ENCODE data around the gene SVOP. TPM values are rescaled to one million over a fixed set of nuclear protein-coding genes. Genes with fewer than 3 reads are reported as not detected.

Gene SVOP
- total RNA-seq, 1 donor from 2014 or later = 2.2 TPM

GRCh38 chr12:108980831-108981618, 39.8 kb downstream of the SVOP start:
- no peak for DNase-seq (ENCODE audit: low spot score)

DNA sequence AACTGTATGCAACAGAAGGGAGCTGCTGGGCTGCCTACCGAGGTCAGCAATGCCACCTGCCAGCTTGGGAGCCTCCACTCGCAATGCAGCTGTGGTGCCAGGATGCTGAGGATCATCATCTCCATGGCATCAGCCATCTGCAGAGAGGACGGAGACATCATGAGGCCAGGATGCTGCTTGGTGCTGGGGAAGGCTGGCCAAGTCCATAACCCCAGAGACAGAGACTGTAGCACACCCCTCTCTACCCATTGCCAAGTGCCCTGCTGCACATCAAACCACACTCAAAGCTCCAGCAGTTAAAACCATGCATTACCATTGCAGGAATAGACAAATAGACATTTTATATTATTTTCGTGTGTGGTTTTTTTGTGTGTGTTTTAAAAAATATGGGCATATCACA, 43.5 kb downstream of the SVOP start:
- DNase-seq (ENCODE audit: low spot score) = no peak

DNA sequence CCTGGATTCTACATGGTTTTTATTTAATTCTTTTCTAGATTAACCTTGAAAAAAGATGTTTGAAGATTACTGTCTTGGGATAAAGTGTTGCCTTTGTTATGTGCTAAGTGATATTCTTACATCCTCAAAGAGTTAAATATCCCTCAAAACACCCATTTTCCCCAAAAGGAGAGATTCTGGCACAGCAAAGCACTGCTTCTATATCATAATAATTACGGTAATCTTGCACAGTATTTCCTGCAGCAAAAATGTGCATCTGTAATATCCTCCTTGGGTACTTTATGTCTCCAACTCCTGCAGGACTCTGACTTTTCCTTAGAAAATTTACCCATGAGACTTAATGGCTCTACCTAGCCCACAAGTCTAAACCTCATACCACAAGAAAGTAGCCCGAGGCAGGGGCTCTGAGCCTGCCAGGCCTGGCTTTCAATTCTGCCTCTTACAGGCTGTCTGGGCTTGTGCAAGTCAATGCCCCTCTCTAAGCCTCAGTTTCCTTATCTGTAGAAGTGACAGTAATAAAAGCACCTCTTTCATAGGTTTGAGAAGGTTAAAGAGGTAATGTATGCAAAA, 45.8 kb downstream of the SVOP start:
- no peak for DNase-seq (ENCODE audit: low spot score)

DNA sequence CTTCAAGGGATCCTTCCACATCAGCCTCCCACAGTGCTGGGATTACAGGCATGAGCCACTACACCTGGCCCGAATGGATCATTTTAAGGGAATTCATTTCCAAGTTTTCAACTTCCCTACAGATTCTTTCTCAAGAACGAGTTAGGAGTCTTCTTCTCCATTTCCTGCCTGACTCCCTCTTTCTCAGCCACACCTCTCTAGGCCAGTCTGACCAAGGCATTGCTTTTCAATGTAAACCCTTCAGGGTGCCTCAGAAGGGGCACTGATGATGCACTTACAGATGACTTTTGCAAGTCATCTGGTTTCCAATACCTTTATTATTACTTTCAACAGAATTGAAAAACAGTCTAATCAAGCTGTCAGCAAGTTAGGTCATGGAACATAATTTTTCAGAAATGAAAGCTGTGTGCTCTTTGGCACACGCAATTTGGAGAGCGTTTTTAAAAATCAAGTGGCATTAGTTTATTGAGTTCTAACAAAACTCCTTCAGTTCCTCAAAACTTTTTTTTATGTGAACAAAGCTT, 47.2 kb downstream of the SVOP start:
- DNase-seq (ENCODE audit: low spot score) = no peak

GRCh38 chr12:108972358-108972757, 48.5 kb downstream of the SVOP start:
- no peak for DNase-seq (ENCODE audit: low spot score)

DNA sequence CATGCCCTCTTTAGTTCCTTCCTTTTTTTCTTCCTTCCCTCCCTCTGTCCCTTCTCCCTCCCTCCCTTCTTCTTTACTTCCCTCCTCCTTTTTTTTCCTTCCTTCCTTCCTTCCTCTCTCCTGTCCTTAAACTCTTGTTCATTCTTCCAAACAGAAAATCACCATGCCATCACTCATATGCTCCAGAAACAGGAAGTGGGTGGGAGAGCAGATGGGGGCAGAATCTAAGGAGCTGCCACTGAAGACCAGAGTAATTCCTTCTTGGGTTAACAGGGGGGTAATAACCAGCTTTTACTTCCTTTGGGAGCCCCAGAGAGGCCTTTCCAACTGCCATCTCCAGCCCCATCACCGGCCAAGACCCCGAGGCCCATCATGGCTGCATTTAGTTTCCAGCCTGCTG, 51.2 kb downstream of the SVOP start:
- no peak for DNase-seq (ENCODE audit: low spot score)

- no peak for DNase-seq (ENCODE audit: low spot score)
Observed at GRCh38 chr12:108967869-108968540, 52.9 kb downstream of the SVOP start.

DNA sequence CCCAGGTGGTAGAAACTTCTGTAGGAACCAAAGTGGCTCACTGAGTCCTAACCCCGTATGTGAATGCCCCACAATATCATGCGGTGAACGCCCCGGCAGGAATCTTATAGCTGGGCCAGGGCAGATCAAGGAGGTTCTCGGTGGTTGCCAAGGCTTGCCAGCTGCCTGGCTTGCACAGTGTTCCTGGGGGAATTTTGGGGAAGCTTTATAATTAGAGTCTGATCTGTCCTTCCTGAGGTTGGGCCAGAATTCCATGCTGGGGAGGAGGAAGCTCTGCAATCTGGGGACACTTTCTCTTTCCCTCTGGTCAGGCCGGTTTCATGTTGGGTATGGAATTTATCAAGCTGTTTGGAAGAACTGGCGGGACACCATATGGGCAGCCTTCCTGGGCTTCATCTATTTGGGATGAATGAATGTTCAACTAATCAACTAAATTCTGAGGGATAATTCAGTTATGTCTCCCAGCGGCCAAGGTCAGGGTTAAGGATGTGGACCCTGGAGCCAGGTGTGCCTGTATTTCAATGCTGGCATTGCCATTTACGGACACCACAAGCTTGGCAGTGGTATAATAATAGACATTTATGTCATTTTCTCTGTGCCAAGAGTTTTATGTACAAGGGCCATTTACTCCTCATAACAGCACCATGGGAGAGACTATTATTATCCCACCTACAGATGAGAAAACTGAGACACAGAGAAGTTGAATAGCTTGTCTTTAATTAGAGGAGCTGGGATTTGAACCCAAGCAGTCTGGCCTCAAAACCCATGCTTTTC, 54.3 kb downstream of the SVOP start:
- no peak for DNase-seq (ENCODE audit: low spot score)

GRCh38 chr12:108965886-108966285, 55.0 kb downstream of the SVOP start:
- DNase-seq (ENCODE audit: low spot score) = no peak

- DNase-seq (ENCODE audit: low spot score) = no peak
Observed at GRCh38 chr12:108964371-108965352, 56.2 kb downstream of the SVOP start.

DNA sequence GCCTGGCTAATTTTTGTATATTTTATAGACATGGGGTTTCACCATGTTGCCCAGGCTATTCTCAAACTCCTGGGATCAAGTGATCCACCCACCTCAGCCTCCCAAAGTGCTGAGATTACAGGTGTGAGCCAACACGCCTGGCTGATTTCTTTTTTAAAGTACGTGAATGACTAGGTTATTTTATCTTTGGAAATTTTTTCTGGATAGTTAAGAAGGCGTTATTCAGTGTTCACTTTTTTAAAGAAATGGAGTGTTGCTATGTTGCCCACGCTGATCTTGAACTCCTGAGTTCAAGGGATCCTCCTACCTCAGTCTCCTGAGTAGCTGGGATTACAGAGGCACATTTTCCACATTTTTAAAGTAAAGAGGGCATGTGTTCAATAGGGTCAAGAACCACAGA, 58.6 kb downstream of the SVOP start:
- no peak for DNase-seq (ENCODE audit: low spot score)

DNA sequence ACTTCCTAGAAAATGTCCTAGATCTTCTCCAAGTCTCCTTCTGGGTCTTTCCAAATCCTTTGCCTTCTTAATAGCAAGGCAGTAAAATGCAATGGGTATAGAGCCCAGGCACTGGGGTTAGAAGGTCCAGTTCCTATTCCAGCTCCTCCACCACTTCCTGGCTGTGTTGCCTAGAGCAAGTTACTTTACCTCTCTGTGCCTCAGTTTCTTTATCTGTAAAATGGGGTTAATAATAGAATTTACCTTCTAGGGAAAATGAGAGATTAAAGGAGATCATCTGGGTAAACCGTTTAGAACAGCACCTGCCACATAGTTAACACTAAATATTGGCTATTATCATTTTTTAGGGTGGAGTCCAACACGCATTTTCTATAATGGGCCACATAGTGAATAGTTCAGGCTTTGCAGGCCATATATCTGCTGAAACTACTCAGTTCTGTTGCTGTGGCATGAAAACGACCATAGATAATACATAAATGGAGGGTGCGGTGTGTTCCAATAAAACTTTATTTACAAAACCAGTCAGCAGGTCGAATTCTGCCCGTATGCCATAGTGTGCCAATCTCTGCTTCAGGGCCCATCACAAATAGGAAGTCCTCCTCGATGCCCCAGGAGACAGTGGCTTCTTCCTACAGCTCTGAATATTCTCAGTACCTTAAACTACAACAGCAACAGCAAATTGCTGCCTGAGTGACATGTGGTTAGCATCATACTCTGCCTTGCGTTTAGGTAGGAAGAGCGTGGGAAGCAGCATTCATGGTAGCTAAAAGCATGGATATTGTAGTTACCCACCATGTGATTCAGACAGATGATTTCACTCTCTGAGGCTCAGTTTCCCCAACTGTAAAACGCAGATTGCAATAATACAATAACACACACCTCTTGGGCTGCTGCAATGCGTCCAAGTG, 60.9 kb downstream of the SVOP start:
- no peak for DNase-seq (ENCODE audit: low spot score)

DNA sequence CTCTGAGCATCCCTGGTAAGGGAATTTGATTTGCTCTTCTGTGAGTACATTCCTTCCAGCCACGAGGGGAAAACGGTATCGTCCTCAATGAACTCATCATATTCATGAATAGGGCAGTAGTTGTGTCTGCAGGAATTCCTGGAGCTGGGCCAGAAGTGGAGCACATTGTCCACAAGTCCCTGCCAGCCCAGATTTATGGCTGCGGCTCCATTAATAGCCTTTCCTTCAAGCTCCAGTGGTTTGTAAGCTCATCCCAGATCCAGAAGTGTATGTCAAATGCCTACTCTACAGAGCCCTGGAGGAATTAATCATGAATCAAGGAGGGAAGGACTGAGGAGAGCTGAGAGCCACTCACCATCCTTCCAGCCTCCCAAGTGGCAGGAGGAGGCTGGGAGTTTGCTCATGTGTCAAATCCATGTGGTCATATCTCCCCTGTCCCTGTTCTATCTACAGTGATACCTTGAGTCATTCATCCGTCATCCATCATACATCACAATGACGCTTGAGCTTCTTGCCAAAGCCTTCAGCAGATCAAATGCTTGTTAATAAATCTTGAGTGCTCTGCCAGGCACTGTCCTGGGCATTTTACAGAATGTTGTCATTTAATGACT, 65.5 kb downstream of the SVOP start:
- peak; percentile 53 for DNase-seq (ENCODE audit: low spot score)

DNA sequence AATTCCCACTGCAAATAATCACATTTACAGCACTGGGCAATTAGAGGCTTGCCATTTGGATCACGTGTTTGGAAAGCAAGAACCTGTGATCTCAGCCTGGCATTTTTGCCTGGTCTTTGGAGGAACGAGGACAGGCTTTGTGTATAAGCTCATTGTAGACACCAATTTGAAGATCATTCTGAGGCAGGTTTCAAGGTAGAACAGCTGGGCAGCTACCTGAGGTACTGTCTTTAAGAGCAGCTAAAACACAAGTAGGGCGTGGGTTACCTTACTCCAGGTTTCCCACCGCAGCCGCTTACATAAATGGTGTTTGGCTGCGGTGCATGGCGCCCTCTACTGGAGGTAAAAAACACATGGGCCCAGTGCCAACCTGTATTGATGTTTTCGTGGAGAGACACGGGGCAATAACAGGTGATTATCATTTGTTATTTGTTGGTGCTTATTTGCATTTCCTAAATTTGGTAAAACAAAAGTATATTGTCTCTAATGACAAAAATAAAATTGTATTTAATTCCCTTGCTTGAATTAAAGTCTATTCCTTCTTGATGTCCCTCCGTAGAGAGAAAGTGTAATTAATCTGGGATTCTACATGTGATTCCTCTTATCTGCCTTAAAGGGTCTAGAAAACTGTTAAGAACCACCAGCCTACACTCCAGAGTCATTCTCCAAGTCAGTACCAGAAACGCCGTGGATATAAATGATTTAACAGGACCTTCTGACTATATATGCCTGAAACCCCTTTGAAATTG, 69.7 kb downstream of the SVOP start:
- peak; percentile 64 for DNase-seq (ENCODE audit: low spot score)

DNA sequence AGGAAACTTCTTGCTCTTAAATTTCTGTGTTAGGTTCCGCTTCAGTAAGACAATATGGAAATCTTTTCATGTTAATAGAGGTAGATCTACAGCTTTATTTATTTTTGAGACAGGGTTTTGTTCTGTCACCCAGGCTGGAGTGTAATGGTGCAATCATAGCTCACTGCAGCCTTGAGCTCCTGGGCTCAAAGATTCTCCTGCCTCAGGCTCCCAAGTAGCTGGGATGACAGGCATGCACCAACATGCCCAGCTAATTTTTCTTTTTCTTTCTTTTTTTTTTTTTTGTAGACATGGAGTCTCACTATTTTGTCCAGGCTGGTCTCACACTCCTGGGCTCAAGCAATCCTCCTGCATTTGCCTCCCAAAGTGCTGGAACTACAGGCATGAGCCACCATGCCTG, 70.9 kb downstream of the SVOP start:
- DNase-seq (ENCODE audit: low spot score) = no peak

- DNase-seq (ENCODE audit: low spot score) = peak; percentile 14
Observed at GRCh38 chr12:108948367-108948766, 72.5 kb downstream of the SVOP start.

DNA sequence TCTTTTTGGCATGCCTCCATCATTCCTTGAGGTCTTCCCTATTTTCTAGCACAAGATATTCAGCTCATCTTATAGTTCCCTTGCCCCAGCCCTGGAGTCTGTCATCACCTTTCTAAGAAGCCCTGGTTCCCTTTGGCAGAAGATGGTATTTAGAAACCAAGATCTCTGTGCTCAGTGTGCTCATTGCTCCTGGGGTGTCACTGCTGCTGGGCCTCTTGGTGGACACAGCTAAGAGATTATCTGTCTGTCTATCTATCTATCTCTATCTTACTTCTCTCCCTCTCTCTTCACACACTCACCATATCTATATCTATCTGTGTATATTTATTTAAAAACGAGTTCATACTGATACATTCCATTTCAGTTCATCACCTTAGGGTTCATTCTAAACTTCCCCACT, 73.8 kb downstream of the SVOP start:
- DNase-seq (ENCODE audit: low spot score) = no peak

DNA sequence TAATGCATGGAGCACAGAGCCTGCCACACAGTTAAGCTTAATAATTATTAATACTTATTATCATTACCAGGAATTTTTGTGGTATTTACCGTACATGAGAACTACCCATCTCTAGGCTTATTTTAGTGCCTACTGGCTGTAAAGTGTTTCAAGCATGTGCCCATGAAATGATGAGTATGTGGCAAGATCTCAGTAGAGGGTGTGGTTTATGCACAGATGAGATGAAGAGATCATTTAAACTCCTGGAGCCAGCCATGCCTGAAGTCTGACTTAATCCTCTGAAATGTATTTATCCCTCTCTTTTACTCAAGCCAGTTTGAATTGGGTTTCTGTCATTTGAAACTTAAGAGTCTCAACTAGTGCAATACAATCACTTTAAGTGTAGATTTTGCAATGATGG, 80.7 kb downstream of the SVOP start:
- no peak for DNase-seq (ENCODE audit: low spot score)
